GM19351 (cell line): ENCODE data around the gene PRODH.
"Not testable (repeated sequence)": the region's sequence is repeated elsewhere in the genome, so short reads cannot be mapped to it uniquely, and the experiment has no call there.

ENCODE experiments used
- ATAC-seq: cut with Tn5 transposase; IDR thresholded peaks from one replicate; pipeline ENCODE4 v1.9.1; 2021; ENCODE audit warnings: mild to moderate bottlenecking, moderate library complexity; ENCODE audit not compliant: unreplicated experiment

Gene PRODH

GRCh38 chr22:18955696-18956095, 19.6 kb upstream of the PRODH start:
- no peak for ATAC-seq

DNA sequence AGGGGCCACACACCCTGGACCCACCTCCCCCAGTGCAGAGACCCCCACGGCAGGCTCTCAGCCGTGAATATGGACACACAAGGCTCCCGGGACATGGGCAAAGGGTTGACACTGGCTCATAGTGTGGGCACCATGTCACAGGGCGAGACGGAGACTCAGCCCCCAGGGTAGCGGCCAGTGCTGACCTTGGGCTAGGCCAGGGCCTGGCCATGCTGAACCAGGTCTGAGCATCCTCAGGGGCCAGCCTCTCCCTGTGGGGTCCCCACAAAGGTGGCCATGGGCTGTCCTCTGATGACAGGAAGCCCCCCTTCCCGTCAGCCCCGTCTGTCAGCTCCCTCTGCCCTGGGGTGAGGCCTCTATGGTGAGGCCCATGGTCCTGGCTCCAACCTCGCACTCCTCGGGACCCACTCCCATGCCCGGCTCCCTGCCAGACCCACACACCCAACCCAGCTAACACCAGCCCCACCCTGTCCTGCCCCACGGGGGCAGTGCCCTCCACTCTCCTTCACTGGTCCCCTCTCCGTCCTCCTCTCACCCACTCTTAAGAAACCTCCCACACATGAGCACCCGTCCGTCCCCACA, 19.0 kb upstream of the PRODH start:
- no peak for ATAC-seq

- ATAC-seq: not testable (repeated sequence)
Measured at GRCh38 chr22:18954303-18954989, 18.4 kb upstream of the PRODH start.

- ATAC-seq: not testable (repeated sequence)
Measured at GRCh38 chr22:18953128-18953527, 17.0 kb upstream of the PRODH start.

GRCh38 chr22:18952022-18952421, 15.9 kb upstream of the PRODH start:
- no peak for ATAC-seq

DNA sequence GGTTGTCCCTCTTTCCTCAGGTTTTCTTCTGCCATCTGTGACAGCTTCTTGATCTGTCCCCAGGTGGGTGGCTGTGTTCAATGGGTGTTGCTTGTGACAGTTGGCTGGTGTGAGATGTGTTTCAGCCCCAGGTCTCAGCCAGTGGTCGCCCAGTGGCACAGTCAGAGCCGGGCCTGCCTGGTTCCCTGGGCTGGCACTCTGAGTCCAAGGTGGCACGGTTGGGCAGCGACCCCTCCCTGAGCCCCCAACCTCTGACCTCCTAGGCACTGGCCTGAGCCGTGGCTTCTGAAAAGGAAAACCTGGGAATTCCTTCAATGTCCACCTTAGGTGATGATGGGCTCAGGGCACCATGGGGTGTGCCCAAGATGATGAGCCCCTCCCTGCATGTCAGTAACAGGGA, 14.0 kb upstream of the PRODH start:
- no peak for ATAC-seq

- no peak for ATAC-seq
Measured at GRCh38 chr22:18947905-18948304, 11.8 kb upstream of the PRODH start.

GRCh38 chr22:18947105-18947504, 11.0 kb upstream of the PRODH start:
- ATAC-seq: not testable (repeated sequence)

DNA sequence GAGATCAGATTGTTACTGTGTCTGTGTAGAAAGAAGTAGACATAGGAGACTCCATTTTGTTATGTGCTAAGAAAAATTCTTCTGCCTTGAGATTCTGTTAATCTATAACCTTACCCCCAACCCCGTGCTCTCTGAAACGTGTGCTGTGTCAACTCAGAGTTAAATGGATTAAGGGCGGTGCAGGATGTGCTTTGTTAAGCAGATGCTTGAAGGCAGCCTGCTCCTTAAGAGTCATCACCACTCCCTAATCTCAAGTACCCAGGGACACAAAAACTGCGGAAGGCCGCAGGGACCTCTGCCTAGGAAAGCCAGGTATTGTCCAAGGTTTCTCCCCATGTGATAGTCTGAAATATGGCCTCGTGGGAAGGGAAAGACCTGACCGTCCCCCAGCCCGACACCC, 2.6 kb upstream of the PRODH start:
- not testable (repeated sequence) for ATAC-seq

- ATAC-seq: not testable (repeated sequence)
Measured at GRCh38 chr22:18934688-18935087, 1.4 kb downstream of the PRODH start.

GRCh38 chr22:18933914-18934313, 2.2 kb downstream of the PRODH start:
- ATAC-seq: no peak

DNA sequence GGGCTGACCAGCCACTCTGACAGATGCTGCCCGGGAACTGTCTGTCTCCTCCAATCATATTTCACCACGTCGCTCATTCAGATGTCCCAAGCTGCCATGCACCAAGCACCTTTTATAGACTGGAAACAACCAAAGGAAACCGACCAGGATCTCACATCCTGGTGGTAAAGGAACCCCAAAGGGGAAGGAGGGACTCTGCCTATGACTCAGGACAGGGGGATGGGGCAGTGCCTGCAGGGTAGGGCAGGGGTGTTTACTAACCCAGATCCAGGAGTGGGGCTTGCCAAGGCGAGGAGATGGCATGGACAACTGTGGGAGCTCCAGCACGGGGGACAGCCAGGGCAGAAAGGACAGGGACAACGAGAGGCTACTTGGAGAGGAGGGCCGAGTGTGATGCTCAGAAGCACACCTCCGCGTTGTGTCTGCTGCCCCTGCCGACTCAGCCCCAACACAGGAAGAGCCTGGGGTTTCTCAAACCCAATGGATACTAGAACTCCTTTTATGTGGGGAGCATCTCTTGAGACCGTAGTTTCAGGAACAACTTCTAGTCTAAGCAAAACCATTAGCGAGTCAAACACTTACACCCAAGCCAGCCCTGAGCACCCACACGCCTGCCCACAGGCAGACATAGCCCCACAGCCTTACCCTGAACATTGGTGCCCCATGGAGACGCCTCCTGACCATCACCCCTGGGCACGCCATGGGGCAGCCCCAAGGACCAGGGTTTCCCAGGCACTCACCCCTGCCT, 4.0 kb downstream of the PRODH start:
- no peak for ATAC-seq

GRCh38 chr22:18929459-18929858, 6.6 kb downstream of the PRODH start:
- ATAC-seq: no peak

- ATAC-seq: no peak
Measured at GRCh38 chr22:18927573-18927972, 8.5 kb downstream of the PRODH start.

GRCh38 chr22:18927020-18927419, 9.1 kb downstream of the PRODH start:
- ATAC-seq: no peak

GRCh38 chr22:18925368-18926064, 10.6 kb downstream of the PRODH start:
- no peak for ATAC-seq

- not testable (repeated sequence) for ATAC-seq
Measured at GRCh38 chr22:18920257-18920902, 15.7 kb downstream of the PRODH start.

DNA sequence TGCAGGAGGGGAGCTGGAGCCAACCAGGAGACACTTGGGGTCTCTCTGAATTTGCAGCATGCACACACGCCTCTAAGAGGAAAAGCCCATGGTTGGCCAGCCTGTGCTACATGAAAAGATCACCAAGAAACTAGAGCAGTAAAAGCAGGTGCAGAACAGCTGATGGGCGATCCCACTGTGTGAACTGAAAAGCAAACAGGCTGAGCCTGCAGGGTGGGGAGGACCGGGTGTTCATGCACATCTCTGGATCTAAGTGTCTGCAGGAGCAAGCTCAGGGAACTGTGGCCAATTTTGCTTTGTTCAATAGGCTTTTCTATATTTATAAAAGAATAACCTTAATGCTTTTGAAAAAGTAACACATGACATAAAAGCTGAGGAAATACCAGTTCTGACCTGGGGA, 18.3 kb downstream of the PRODH start:
- not testable (repeated sequence) for ATAC-seq

DNA sequence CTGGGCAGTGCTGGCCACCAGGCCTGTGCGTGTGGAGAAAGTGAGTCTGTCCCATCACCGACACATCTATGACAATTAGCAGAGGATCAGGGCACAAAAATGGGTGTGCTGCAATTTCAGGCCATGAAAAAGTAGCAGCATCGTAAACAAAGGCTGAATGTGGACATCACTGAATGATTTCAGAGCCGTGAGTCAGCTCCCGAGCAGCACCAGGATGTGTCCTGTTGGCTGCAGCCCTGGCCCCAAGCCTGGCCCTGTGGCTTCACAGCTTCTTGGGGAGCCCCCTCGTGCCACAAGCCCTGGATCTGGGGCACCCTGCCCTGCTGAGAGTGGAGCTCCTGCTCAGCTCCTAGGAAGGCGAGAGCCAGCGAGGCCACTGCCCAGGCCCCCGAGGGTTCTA, 20.5 kb downstream of the PRODH start:
- not testable (repeated sequence) for ATAC-seq

DNA sequence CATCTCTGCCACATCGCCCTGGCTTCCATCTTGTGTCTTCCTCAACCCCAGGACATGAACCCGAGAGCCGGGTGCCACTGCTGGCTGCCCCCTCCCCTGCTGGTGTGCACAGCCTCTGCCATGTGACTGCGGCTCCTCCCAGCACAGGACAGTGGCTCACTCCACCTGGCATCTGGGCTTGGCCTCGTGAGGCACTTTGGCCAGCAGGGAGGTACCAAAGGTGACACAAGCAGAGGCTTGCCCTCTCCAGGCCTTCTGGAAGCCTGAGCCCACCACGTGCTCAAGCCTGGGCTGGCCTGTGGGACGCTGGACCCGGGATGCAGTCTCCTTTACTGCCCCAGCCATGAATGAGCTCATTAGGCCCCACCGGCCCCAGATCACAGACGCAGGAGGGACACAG, 21.5 kb downstream of the PRODH start:
- ATAC-seq: not testable (repeated sequence)
